GM10266 (cell line): ENCODE results near the gene SEPTIN14.
"Not testable (repeated sequence)": the region's sequence is repeated elsewhere in the genome, so short reads cannot be mapped to it uniquely, and the experiment has no call there.

Source experiments
- DNase-seq: peaks from one replicate; pipeline ENCODE4 v3.0.0; 2012; ENCODE audit errors: extremely low spot score
- CTCF ChIP-seq: IDR thresholded peaks from 2 replicates; pipeline ENCODE4 v1.5.1; 2012; ENCODE audit warnings: mild to moderate bottlenecking, low read depth; ENCODE audit not compliant: control insufficient read depth, insufficient read depth; ENCODE audit errors: missing control alignments

The SEPTIN14 gene

GRCh38 chr7:55878691-55879090 lies 16.1 kb upstream of the SEPTIN14 start:
- DNase-seq: no peak
- TF ChIP-seq CTCF: no peak

- no peak for TF ChIP-seq CTCF
- DNase-seq: no peak
Observed at GRCh38 chr7:55877308-55877707, 14.8 kb upstream of the SEPTIN14 start.

GRCh38 chr7:55873765-55874164 lies 11.2 kb upstream of the SEPTIN14 start:
- DNase-seq: no peak
- no peak for TF ChIP-seq CTCF

- no peak for DNase-seq
- no peak for TF ChIP-seq CTCF
Observed at GRCh38 chr7:55871932-55872485, 9.5 kb upstream of the SEPTIN14 start.

- not testable (repeated sequence) for DNase-seq
Observed at GRCh38 chr7:55868989-55869388, 6.4 kb upstream of the SEPTIN14 start.

- DNase-seq: not testable (repeated sequence)
Observed at GRCh38 chr7:55845164-55845563, 17.4 kb downstream of the SEPTIN14 start.

- DNase-seq: no peak
- no peak for TF ChIP-seq CTCF
Observed at GRCh38 chr7:55838595-55838994, 24.0 kb downstream of the SEPTIN14 start.

- DNase-seq: no peak
- no peak for TF ChIP-seq CTCF
Observed at GRCh38 chr7:55827577-55827976, 35.0 kb downstream of the SEPTIN14 start.
